ENCODE data around the gene MAP3K6.
"Not testable (repeated sequence)": the region's sequence is repeated elsewhere in the genome, so short reads cannot be mapped to it uniquely, and the experiment has no call there.

Gene MAP3K6, protein sequence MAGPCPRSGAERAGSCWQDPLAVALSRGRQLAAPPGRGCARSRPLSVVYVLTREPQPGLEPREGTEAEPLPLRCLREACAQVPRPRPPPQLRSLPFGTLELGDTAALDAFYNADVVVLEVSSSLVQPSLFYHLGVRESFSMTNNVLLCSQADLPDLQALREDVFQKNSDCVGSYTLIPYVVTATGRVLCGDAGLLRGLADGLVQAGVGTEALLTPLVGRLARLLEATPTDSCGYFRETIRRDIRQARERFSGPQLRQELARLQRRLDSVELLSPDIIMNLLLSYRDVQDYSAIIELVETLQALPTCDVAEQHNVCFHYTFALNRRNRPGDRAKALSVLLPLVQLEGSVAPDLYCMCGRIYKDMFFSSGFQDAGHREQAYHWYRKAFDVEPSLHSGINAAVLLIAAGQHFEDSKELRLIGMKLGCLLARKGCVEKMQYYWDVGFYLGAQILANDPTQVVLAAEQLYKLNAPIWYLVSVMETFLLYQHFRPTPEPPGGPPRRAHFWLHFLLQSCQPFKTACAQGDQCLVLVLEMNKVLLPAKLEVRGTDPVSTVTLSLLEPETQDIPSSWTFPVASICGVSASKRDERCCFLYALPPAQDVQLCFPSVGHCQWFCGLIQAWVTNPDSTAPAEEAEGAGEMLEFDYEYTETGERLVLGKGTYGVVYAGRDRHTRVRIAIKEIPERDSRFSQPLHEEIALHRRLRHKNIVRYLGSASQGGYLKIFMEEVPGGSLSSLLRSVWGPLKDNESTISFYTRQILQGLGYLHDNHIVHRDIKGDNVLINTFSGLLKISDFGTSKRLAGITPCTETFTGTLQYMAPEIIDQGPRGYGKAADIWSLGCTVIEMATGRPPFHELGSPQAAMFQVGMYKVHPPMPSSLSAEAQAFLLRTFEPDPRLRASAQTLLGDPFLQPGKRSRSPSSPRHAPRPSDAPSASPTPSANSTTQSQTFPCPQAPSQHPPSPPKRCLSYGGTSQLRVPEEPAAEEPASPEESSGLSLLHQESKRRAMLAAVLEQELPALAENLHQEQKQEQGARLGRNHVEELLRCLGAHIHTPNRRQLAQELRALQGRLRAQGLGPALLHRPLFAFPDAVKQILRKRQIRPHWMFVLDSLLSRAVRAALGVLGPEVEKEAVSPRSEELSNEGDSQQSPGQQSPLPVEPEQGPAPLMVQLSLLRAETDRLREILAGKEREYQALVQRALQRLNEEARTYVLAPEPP (N-terminal part only)

GRCh38 chr1:27366411-27367159 lies at the start of gene MAP3K6:
Gene MAP3K6, minus strand, starts transcription at chr1:27366961. Its CDS starts 364 bp downstream, at chr1:27366597.
- Histone ChIP-seq H3K9ac (ENCODE audit: low read length) (peak within 1 kb of the TSS; percentile 68), H3K4me1 (ENCODE audit: insufficient read depth, low read length) (peaks cover 20% of the 10 kb centered on the region), H3K9me3 (ENCODE audit: low read length) (no peaks in the 10 kb centered on the region), H3K27me3 (ENCODE audit: control insufficient read depth in 1 of 2, insufficient read depth in 2 of 2, low read length in 2 of 2) (no peaks in the 10 kb centered on the region), H3K4me3 (ENCODE audit: low read depth in 1 of 2, low read length in 2 of 2) (peak within 1 kb of the TSS; percentile 62 to 72), H3K27ac (ENCODE audit: low read depth, low read length) (peak within 1 kb of the TSS; percentile 98), H3K36me3 (ENCODE audit: insufficient read depth, low read length) (peaks cover 21% of the 10 kb centered on the region)

DNA sequence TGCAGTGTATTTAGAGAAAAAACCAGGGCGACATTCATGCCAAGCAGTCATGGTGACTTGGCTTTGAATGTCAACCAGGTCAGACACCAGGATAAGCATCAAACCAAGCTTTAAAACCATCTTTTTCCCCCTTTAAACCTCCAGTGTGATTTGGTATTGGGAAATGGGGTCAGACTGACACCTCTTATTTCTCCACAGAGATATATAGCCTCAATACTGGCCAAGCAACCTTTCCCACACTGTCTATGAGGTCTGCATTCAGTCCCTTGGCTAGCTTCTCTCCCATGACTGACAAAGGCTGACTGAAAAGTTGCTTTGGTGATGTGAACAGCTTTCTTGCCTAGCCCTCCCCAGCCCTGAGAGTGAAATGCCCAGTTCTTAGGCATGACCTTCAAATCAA lies 47.3 kb upstream of the MAP3K6 start:
- H3K27ac ChIP-seq (ENCODE audit: low read depth, low read length): no peak overlapping the region
- H3K36me3 ChIP-seq (ENCODE audit: insufficient read depth, low read length): peaks cover 80% of the 10 kb centered on the region

GRCh38 chr1:27413004-27413403 lies 46.2 kb upstream of the MAP3K6 start:
- Histone ChIP-seq H3K27me3 (ENCODE audit: control insufficient read depth in 1 of 2, insufficient read depth in 2 of 2, low read length in 2 of 2) (no peaks in the 10 kb centered on the region), H3K9me3 (ENCODE audit: low read length) (no peaks in the 10 kb centered on the region), H3K4me3 (ENCODE audit: low read depth in 1 of 2, low read length in 2 of 2) (no peak overlapping the region), H3K9ac (ENCODE audit: low read length) (no peak overlapping the region), H3K27ac (ENCODE audit: low read depth, low read length) (no peak overlapping the region), H3K4me1 (ENCODE audit: insufficient read depth, low read length) (peaks cover 21% of the 10 kb centered on the region), H3K36me3 (ENCODE audit: insufficient read depth, low read length) (peaks cover 89% of the 10 kb centered on the region)

More for the DNA sequence above, 47.3 kb upstream of the MAP3K6 start:
- Histone ChIP-seq H3K9ac (ENCODE audit: low read length) (no peak overlapping the region), H3K4me3 (ENCODE audit: low read depth in 1 of 2, low read length in 2 of 2) (no peak overlapping the region), H3K9me3 (ENCODE audit: low read length) (no peaks in the 10 kb centered on the region), H3K27me3 (ENCODE audit: control insufficient read depth in 1 of 2, insufficient read depth in 2 of 2, low read length in 2 of 2) (no peaks in the 10 kb centered on the region), H3K4me1 (ENCODE audit: insufficient read depth, low read length) (peaks cover 32% of the 10 kb centered on the region)

GRCh38 chr1:27412502-27412901 lies 45.7 kb upstream of the MAP3K6 start:
- H3K4me3 ChIP-seq (ENCODE audit: low read depth in 1 of 2, low read length in 2 of 2): no peak overlapping the region
- H3K27me3 ChIP-seq (ENCODE audit: control insufficient read depth in 1 of 2, insufficient read depth in 2 of 2, low read length in 2 of 2): no peaks in the 10 kb centered on the region
- no peaks in the 10 kb centered on the region for H3K9me3 ChIP-seq (ENCODE audit: low read length)
- no peak overlapping the region for H3K27ac ChIP-seq (ENCODE audit: low read depth, low read length)
- no peak overlapping the region for H3K9ac ChIP-seq (ENCODE audit: low read length)
- H3K36me3 ChIP-seq (ENCODE audit: insufficient read depth, low read length): peaks cover 91% of the 10 kb centered on the region
- peaks cover 16% of the 10 kb centered on the region for H3K4me1 ChIP-seq (ENCODE audit: insufficient read depth, low read length)

DNA sequence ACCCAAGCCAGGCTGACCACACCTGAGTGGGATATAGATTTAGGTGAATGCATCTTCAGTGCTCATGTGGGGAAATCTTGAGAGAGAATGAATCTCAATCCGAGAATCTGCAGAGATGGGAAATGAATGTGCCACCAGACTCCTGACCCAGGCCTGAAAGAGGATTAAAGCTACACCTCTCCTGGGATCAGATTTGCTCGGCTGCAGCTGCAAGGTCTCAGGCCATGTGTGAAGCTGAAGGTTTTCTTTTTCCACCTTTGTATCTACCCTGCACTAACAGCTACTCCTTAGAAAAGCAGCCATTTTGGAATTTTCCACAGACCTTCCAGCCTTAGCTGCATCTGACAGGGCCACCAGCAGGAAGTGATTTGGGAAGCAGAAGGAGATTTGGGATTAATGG lies 43.9 kb upstream of the MAP3K6 start:
- peaks cover 85% of the 10 kb centered on the region for H3K36me3 ChIP-seq (ENCODE audit: insufficient read depth, low read length)
- peaks cover 7% of the 10 kb centered on the region for H3K4me1 ChIP-seq (ENCODE audit: insufficient read depth, low read length)
- no peaks in the 10 kb centered on the region for H3K27me3 ChIP-seq (ENCODE audit: control insufficient read depth in 1 of 2, insufficient read depth in 2 of 2, low read length in 2 of 2)
- H3K9me3 ChIP-seq (ENCODE audit: low read length): no peaks in the 10 kb centered on the region
- H3K9ac ChIP-seq (ENCODE audit: low read length): no peak overlapping the region
- H3K4me3 ChIP-seq (ENCODE audit: low read depth in 1 of 2, low read length in 2 of 2): no peak overlapping the region
- H3K27ac ChIP-seq (ENCODE audit: low read depth, low read length): no peak overlapping the region

DNA sequence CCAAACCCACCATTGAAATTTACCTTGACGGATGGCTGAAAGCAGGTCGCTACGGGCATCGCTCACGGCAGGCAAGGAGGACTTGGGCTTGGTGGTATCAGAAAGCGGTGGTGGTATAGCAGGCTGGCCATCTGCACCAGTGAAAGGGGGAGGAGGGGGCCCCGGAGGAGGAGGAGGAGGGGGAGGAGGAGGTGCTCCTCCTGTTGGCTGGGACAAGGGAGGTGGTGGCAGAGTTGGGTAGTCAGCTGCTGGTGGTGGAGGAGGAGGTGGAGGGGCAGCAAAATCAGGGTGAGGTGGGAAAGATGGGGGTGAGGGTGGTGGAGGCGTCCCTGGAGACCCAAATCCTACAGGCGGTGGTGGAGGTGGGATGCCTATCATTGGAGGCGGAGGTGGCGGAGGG lies 42.9 kb upstream of the MAP3K6 start:
- Histone ChIP-seq H3K36me3 (ENCODE audit: insufficient read depth, low read length) (peaks cover 75% of the 10 kb centered on the region), H3K4me3 (ENCODE audit: low read depth in 1 of 2, low read length in 2 of 2) (no peak overlapping the region), H3K4me1 (ENCODE audit: insufficient read depth, low read length) (peaks cover 17% of the 10 kb centered on the region), H3K9ac (ENCODE audit: low read length) (no peak overlapping the region), H3K27me3 (ENCODE audit: control insufficient read depth in 1 of 2, insufficient read depth in 2 of 2, low read length in 2 of 2) (no peaks in the 10 kb centered on the region), H3K9me3 (ENCODE audit: low read length) (no peaks in the 10 kb centered on the region), H3K27ac (ENCODE audit: low read depth, low read length) (no peak overlapping the region)

GRCh38 chr1:27408151-27408550 lies 41.4 kb upstream of the MAP3K6 start:
- H3K9ac ChIP-seq (ENCODE audit: low read length): no peak overlapping the region
- peaks cover 60% of the 10 kb centered on the region for H3K36me3 ChIP-seq (ENCODE audit: insufficient read depth, low read length)
- H3K4me3 ChIP-seq (ENCODE audit: low read depth in 1 of 2, low read length in 2 of 2): no peak overlapping the region
- peaks cover 32% of the 10 kb centered on the region for H3K4me1 ChIP-seq (ENCODE audit: insufficient read depth, low read length)
- no peaks in the 10 kb centered on the region for H3K27me3 ChIP-seq (ENCODE audit: control insufficient read depth in 1 of 2, insufficient read depth in 2 of 2, low read length in 2 of 2)
- H3K9me3 ChIP-seq (ENCODE audit: low read length): no peaks in the 10 kb centered on the region
- no peak overlapping the region for H3K27ac ChIP-seq (ENCODE audit: low read depth, low read length)

DNA sequence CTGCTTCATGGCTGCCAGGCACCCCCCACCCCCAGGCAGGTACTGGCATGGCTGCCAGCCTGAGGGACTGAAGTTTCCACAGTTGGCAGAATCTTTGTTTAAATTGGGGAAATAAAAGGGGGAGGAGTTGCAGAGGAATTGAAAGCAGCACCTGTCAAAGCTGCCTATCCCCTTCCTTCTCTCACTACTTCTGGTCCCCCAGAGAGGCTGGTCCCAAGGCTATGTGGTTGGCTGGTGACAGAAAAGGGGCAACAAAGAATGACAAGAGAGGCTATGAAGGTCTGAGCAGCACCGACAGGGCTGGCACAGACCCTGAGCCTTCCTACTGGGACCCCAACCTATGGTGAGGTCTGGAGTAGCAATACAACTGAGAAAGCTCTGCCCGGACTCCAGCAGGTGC lies 40.0 kb upstream of the MAP3K6 start:
- H3K27ac ChIP-seq (ENCODE audit: low read depth, low read length): not testable (repeated sequence)

GRCh38 chr1:27406362-27406680 lies 39.6 kb upstream of the MAP3K6 start:
- H3K36me3 ChIP-seq (ENCODE audit: insufficient read depth, low read length): peaks cover 44% of the 10 kb centered on the region
- H3K9me3 ChIP-seq (ENCODE audit: low read length): no peaks in the 10 kb centered on the region
- H3K9ac ChIP-seq (ENCODE audit: low read length): no peak overlapping the region
- peak overlapping the region; percentile 42 for H3K27ac ChIP-seq (ENCODE audit: low read depth, low read length)
- H3K27me3 ChIP-seq (ENCODE audit: control insufficient read depth in 1 of 2, insufficient read depth in 2 of 2, low read length in 2 of 2): no peaks in the 10 kb centered on the region
- H3K4me1 ChIP-seq (ENCODE audit: insufficient read depth, low read length): peaks cover 48% of the 10 kb centered on the region
- no peak overlapping the region for H3K4me3 ChIP-seq (ENCODE audit: low read depth in 1 of 2, low read length in 2 of 2)

More for the DNA sequence above, 40.0 kb upstream of the MAP3K6 start:
- Histone ChIP-seq H3K36me3 (ENCODE audit: insufficient read depth, low read length) (peaks cover 46% of the 10 kb centered on the region), H3K4me1 (ENCODE audit: insufficient read depth, low read length) (peaks cover 45% of the 10 kb centered on the region)
- not testable (repeated sequence) for H3K27me3 ChIP-seq (ENCODE audit: control insufficient read depth in 1 of 2, insufficient read depth in 2 of 2, low read length in 2 of 2); H3K4me3 ChIP-seq (ENCODE audit: low read depth in 1 of 2, low read length in 2 of 2); H3K9me3 ChIP-seq (ENCODE audit: low read length); H3K9ac ChIP-seq (ENCODE audit: low read length)

GRCh38 chr1:27405598-27406361 lies 39.0 kb upstream of the MAP3K6 start:
- H3K9ac ChIP-seq (ENCODE audit: low read length); H3K4me3 ChIP-seq (ENCODE audit: low read depth in 1 of 2, low read length in 2 of 2); H3K27me3 ChIP-seq (ENCODE audit: control insufficient read depth in 1 of 2, insufficient read depth in 2 of 2, low read length in 2 of 2); H3K9me3 ChIP-seq (ENCODE audit: low read length): not testable (repeated sequence)
- H3K27ac ChIP-seq (ENCODE audit: low read depth, low read length): peak overlapping the region; percentile 62
- peaks cover 38% of the 10 kb centered on the region for H3K36me3 ChIP-seq (ENCODE audit: insufficient read depth, low read length)
- H3K4me1 ChIP-seq (ENCODE audit: insufficient read depth, low read length): peaks cover 51% of the 10 kb centered on the region

Measured in muscle layer of colon (tissue), 2 donors.